ENCODE data around the gene PSMD6. TPM values are rescaled to one million over a fixed set of nuclear protein-coding genes. Genes with fewer than 3 reads are reported as not detected.
A peak's percentile ranks its signal among the peaks of the same experiment; 100 is the strongest.

PSMD6 gene
- polyA plus RNA-seq, 3 donors, result 54.6 to 135 (median 101) TPM

DNA sequence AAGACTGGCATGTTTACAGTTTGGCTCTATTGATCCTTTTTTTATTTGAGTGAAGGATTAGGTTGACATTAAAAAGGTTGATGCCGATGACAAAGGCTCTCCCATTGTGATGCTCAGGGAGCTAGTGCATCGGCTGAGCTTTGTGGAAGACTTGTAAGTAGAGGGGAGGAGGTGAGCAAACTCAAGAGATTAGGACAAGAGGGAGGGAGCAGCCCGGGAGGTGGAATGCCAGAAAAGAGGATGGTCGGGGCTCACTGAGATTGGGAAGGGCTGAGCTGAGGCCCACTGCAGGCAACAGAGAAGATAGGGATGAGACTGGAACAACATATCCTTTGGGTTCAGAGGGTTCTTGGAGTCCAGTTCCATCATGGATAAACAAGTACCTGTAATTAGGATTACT is 26.5 kb upstream of the PSMD6 start:
- peaks cover 20% of the 10 kb centered on the region for H3K4me1 Mint-ChIP-seq
- no peaks in the 10 kb centered on the region for H3K9me3 ChIP-seq (replicated peaks in 1 of 2; ENCODE audit: control insufficient read depth in 1 of 2, insufficient read depth in 1 of 2, low read length in 2 of 2)
- H3K36me3 Mint-ChIP-seq, result no peaks in the 10 kb centered on the region
- TF ChIP-seq, protein P1, sequence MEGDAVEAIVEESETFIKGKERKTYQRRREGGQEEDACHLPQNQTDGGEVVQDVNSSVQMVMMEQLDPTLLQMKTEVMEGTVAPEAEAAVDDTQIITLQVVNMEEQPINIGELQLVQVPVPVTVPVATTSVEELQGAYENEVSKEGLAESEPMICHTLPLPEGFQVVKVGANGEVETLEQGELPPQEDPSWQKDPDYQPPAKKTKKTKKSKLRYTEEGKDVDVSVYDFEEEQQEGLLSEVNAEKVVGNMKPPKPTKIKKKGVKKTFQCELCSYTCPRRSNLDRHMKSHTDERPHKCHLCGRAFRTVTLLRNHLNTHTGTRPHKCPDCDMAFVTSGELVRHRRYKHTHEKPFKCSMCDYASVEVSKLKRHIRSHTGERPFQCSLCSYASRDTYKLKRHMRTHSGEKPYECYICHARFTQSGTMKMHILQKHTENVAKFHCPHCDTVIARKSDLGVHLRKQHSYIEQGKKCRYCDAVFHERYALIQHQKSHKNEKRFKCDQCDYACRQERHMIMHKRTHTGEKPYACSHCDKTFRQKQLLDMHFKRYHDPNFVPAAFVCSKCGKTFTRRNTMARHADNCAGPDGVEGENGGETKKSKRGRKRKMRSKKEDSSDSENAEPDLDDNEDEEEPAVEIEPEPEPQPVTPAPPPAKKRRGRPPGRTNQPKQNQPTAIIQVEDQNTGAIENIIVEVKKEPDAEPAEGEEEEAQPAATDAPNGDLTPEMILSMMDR (IDR thresholded peaks at IDR 0.05), result no peak
- H3K27ac ChIP-seq (ENCODE audit: low read depth in 1 of 2, low read length in 2 of 2), result no peak overlapping the region
- 95% methylated on average over 4 of the region's 4 CpGs for WGBS (ENCODE audit: insufficient coverage)
- no peak overlapping the region for H3K4me3 Mint-ChIP-seq
- no peaks in the 10 kb centered on the region for H3K9me3 Mint-ChIP-seq
- H3K79me2 ChIP-seq (ENCODE audit: insufficient read depth, low read length), result no peaks in the 10 kb centered on the region
- peaks cover 2 to 10% (median 8%) of the 10 kb centered on the region in 3 donors for H3K27me3 Mint-ChIP-seq (ENCODE audit: low read depth in 3 of 3)
- no peak for DNase-seq
- H4K20me1 ChIP-seq (ENCODE audit: insufficient read depth, low read length), result no peaks in the 10 kb centered on the region
- H3K4me1 ChIP-seq (ENCODE audit: control insufficient read depth in 1 of 2, insufficient read depth in 2 of 2, low read length in 2 of 2), result peaks cover 7 to 12% of the 10 kb centered on the region in 2 donors
- H2AFZ ChIP-seq (ENCODE audit: insufficient read depth, low read depth, low read length, poor library complexity, severe bottlenecking), result no peak overlapping the region
- H3K9ac ChIP-seq (ENCODE audit: insufficient read depth, low read length, poor library complexity, severe bottlenecking), result no peak overlapping the region
- H3K4me3 ChIP-seq (replicated peaks in 1 of 3; ENCODE audit: low read depth in 2 of 3, low read length in 3 of 3), result no peak overlapping the region
- no peaks in the 10 kb centered on the region for H3K36me3 ChIP-seq (replicated peaks in 1 of 2; ENCODE audit: control insufficient read depth in 1 of 2, insufficient read depth in 2 of 2, low read length in 2 of 2)
- intact Hi-C loops (cut with micrococcal nuclease), result no loop called here
- H3K27me3 ChIP-seq (ENCODE audit: control insufficient read depth in 2 of 2, insufficient read depth in 2 of 2, low read length in 2 of 2), result peaks cover 4% of the 10 kb centered on the region in 2 donors
- H3K4me2 ChIP-seq (replicated peaks; ENCODE audit: extremely low read depth, low read length, poor library complexity, severe bottlenecking), result no peak overlapping the region
- H3K27ac Mint-ChIP-seq, result no peak overlapping the region

GRCh38 chr3:64049136-64049535 is 25.8 kb upstream of the PSMD6 start:
- H3K4me3 Mint-ChIP-seq, result no peak overlapping the region
- peak overlapping the region in 1 of 7 donors; percentile 2 for H3K27ac Mint-ChIP-seq
- WGBS (ENCODE audit: insufficient coverage), result 50% methylated on average over 1 of the region's 3 CpGs
- H3K27me3 Mint-ChIP-seq (ENCODE audit: low read depth in 3 of 3), result peaks cover 2 to 10% (median 10%) of the 10 kb centered on the region in 3 donors
- TF ChIP-seq, protein P1 (IDR thresholded peaks at IDR 0.05), result no peak
- Histone ChIP-seq H3K4me2 (replicated peaks; ENCODE audit: extremely low read depth, low read length, poor library complexity, severe bottlenecking) (no peak overlapping the region), H3K27me3 (ENCODE audit: control insufficient read depth in 2 of 2, insufficient read depth in 2 of 2, low read length in 2 of 2) (peaks cover 4% of the 10 kb centered on the region in 2 donors), H3K36me3 (replicated peaks in 1 of 2; ENCODE audit: control insufficient read depth in 1 of 2, insufficient read depth in 2 of 2, low read length in 2 of 2) (no peaks in the 10 kb centered on the region), H3K4me3 (replicated peaks in 1 of 3; ENCODE audit: low read depth in 2 of 3, low read length in 3 of 3) (no peak overlapping the region), H3K9ac (ENCODE audit: insufficient read depth, low read length, poor library complexity, severe bottlenecking) (no peak overlapping the region), H4K20me1 (ENCODE audit: insufficient read depth, low read length) (no peaks in the 10 kb centered on the region), H3K27ac (ENCODE audit: low read depth in 1 of 2, low read length in 2 of 2) (no peak overlapping the region), H3K4me1 (ENCODE audit: control insufficient read depth in 1 of 2, insufficient read depth in 2 of 2, low read length in 2 of 2) (peaks cover 7 to 12% of the 10 kb centered on the region in 2 donors), H2AFZ (ENCODE audit: insufficient read depth, low read depth, low read length, poor library complexity, severe bottlenecking) (no peak overlapping the region), H3K79me2 (ENCODE audit: insufficient read depth, low read length) (no peaks in the 10 kb centered on the region), H3K9me3 (replicated peaks in 1 of 2; ENCODE audit: control insufficient read depth in 1 of 2, insufficient read depth in 1 of 2, low read length in 2 of 2) (no peaks in the 10 kb centered on the region)
- peaks cover 20% of the 10 kb centered on the region for H3K4me1 Mint-ChIP-seq
- no peaks in the 10 kb centered on the region for H3K9me3 Mint-ChIP-seq
- peak in 1 of 3 donors; percentile 17 for DNase-seq
- intact Hi-C loops (cut with micrococcal nuclease), result no loop called here
- H3K36me3 Mint-ChIP-seq, result no peaks in the 10 kb centered on the region

Data from CD14-positive monocyte (primary cell).